Liver (tissue), 9 donors: ENCODE data around the gene RNU1-2. TPM values are rescaled to one million over a fixed set of nuclear protein-coding genes. Genes with fewer than 3 reads are reported as not detected.

Experiments
- DNase-seq: peaks from one replicate; pipeline ENCODE4 v3.0.0-alpha.2; 2017; ENCODE audit warnings: low spot score
- H3K27ac ChIP-seq, 2 donors: one replicate each; pipeline ENCODE4 v1.7.0; 2013; ENCODE audit warnings: inconsistent platforms in 2 of 2, low read length in 2 of 2, control low read depth in 1 of 2, low read depth in 1 of 2, mild to moderate bottlenecking in 1 of 2
- H3K27me3 ChIP-seq, 4 donors: one replicate each; pipeline versions ENCODE4 v1.6.1 to v1.7.0; 2013; ENCODE audit warnings: low read length in 3 of 4, inconsistent platforms in 1 of 4, mild to moderate bottlenecking in 1 of 4, moderate library complexity in 1 of 4; ENCODE audit not compliant: control insufficient read depth in 4 of 4, insufficient read depth in 4 of 4
- H3K36me3 ChIP-seq, 4 donors: one replicate each; pipeline versions ENCODE4 v1.6.1 to v1.7.0; 2013; ENCODE audit warnings: low read length in 3 of 4, mild to moderate bottlenecking in 3 of 4, low read depth in 1 of 4, moderate library complexity in 1 of 4; ENCODE audit not compliant: control insufficient read depth in 4 of 4, insufficient read depth in 3 of 4
- H3K4me1 ChIP-seq, 4 donors: one replicate each; pipeline versions ENCODE4 v1.6.1 to v1.7.0; 2013; ENCODE audit warnings: low read length in 3 of 4, mild to moderate bottlenecking in 3 of 4, moderate library complexity in 1 of 4; ENCODE audit not compliant: control insufficient read depth in 4 of 4, insufficient read depth in 4 of 4
- H3K4me3 ChIP-seq, 3 donors: one replicate each; pipeline versions ENCODE4 v1.6.1 to v1.7.0; 2013; ENCODE audit warnings: low read length in 3 of 3, control low read depth in 1 of 3, low read depth in 1 of 3, mild to moderate bottlenecking in 1 of 3
- H3K9ac ChIP-seq, 2 donors: one replicate each; pipeline ENCODE4 v1.7.0; 2013; ENCODE audit warnings: low read length in 2 of 2, mild to moderate bottlenecking in 2 of 2, moderate library complexity in 2 of 2, control low read depth in 1 of 2, low read depth in 1 of 2
- H3K9me3 ChIP-seq, 4 donors: one replicate each; pipeline versions ENCODE4 v1.6.1 to v1.7.0; 2013; ENCODE audit warnings: low read length in 3 of 4; ENCODE audit not compliant: control insufficient read depth in 4 of 4
- EGR1 ChIP-seq, 2 donors: IDR thresholded peaks; 2 replicates each; pipeline ENCODE4 v1.6.1; 2016 to 2018; ENCODE audit warnings: antibody characterized with exemption in 2 of 2, low read depth in 2 of 2
- FOXA1 ChIP-seq: IDR thresholded peaks from 2 replicates; pipeline ENCODE4 v1.6.1; 2016; ENCODE audit warnings: antibody characterized with exemption
- FOXA2 ChIP-seq: IDR thresholded peaks from 2 replicates; pipeline ENCODE4 v1.6.1; 2016; ENCODE audit warnings: antibody characterized with exemption
- GABPA ChIP-seq, 2 donors: IDR thresholded peaks in 1 of 2; conservative IDR thresholded peaks in 1 of 2; 2 replicates each; pipeline ENCODE4 v1.6.1; 2016; ENCODE audit warnings: antibody characterized with exemption in 2 of 2, mild to moderate bottlenecking in 1 of 2, moderate library complexity in 1 of 2
- HNF4A ChIP-seq, 2 donors: conservative IDR thresholded peaks; 2 replicates each; pipeline ENCODE4 v1.6.1; 2016; ENCODE audit warnings: antibody characterized with exemption in 2 of 2, mild to moderate bottlenecking in 2 of 2
- HNF4G ChIP-seq: IDR thresholded peaks from 2 replicates; pipeline ENCODE4 v1.6.1; 2016; ENCODE audit warnings: antibody characterized with exemption
- JUND ChIP-seq, 2 donors: IDR thresholded peaks; 2 replicates each; pipeline ENCODE4 v1.6.1; 2016; ENCODE audit warnings: antibody characterized with exemption in 2 of 2
- NR2F2 ChIP-seq: IDR thresholded peaks from 2 replicates; pipeline ENCODE4 v1.6.1; 2016; ENCODE audit warnings: antibody characterized with exemption
- RAD21 ChIP-seq, 2 donors: IDR thresholded peaks; 2 replicates each; pipeline ENCODE4 v1.6.1; 2016; ENCODE audit warnings: antibody characterized with exemption in 2 of 2, mild to moderate bottlenecking in 2 of 2
- RXRA ChIP-seq, 2 donors: IDR thresholded peaks; 2 replicates each; pipeline ENCODE4 v1.6.1; 2017 to 2018; ENCODE audit warnings: antibody characterized with exemption in 2 of 2, mild to moderate bottlenecking in 1 of 2
- SP1 ChIP-seq: IDR thresholded peaks from 2 replicates; pipeline ENCODE4 v1.6.1; 2018; ENCODE audit warnings: antibody characterized with exemption, mild to moderate bottlenecking
- TAF1 ChIP-seq: conservative IDR thresholded peaks from 2 replicates; pipeline ENCODE4 v1.6.1; 2016; ENCODE audit warnings: antibody characterized with exemption, mild to moderate bottlenecking
- YY1 ChIP-seq: IDR thresholded peaks from 2 replicates; pipeline ENCODE4 v1.6.1; 2016; ENCODE audit warnings: antibody characterized with exemption, mild to moderate bottlenecking
- WGBS: extraction: QIAGEN DNeasy Blood & Tissue Kit; methylation state at CpG from one replicate; pipeline ENCODE4 v1.1.7; 2013; 5-methylcytosine and 5-hydroxymethylcytosine counted together
- polyA plus RNA-seq, 2 donors: library from polyadenylated mRNA; stranded (reverse) in 1 of 2; unstranded in 1 of 2; fragments of 200-250 nt in 1 of 2; fragments of >200 nt in 1 of 2; fragmentation: Nextera tagmentation in 1 of 2; extraction: Ambion mirVana in 1 of 2; gene quantifications; one replicate each; pipeline versions ENCODE4 v1.2.1 to v1.2.3, GENCODE V29; 2013 to 2015
- total RNA-seq, 2 donors: library from RNA; depleted of rRNA; stranded (reverse); fragments of >200 nt; gene quantifications; one replicate each; pipeline ENCODE4 v1.2.3, GENCODE V29; 2014
- TF ChIP-seq, protein P1 (sequence below): IDR thresholded peaks from 2 replicates; pipeline ENCODE4 v1.6.1; 2016; ENCODE audit warnings: antibody characterized with exemption, mild to moderate bottlenecking
- TF ChIP-seq, protein P2 (sequence below): IDR thresholded peaks from 2 replicates; pipeline ENCODE4 v1.6.1; 2016; ENCODE audit warnings: antibody characterized with exemption
- TF ChIP-seq, protein P3 (sequence below): IDR thresholded peaks from 2 replicates; pipeline ENCODE4 v1.6.1; 2016; ENCODE audit warnings: antibody characterized with exemption
- TF ChIP-seq, protein P4 (sequence below): fragments of 150-350 bp; IDR thresholded peaks from 2 replicates; pipeline ENCODE4 v1.5.1; 2017; ENCODE audit warnings: improper control_type of control experiment, low read depth, low read length; ENCODE audit not compliant: missing input control
- TF ChIP-seq, protein P5 (sequence below): IDR thresholded peaks from 2 replicates; pipeline ENCODE4 v1.6.1; 2016; ENCODE audit warnings: antibody characterized with exemption
- donor health status: healthy.
- donor health status: healthy.
- donor health status: healthy.
- donor health status: healthy.
- donor health status: healthy.

Gene RNU1-2
- total and polyA plus RNA-seq, 4 donors: under 0.01 to 16.7 (median under 0.01) TPM; not detected in 1

DNA sequence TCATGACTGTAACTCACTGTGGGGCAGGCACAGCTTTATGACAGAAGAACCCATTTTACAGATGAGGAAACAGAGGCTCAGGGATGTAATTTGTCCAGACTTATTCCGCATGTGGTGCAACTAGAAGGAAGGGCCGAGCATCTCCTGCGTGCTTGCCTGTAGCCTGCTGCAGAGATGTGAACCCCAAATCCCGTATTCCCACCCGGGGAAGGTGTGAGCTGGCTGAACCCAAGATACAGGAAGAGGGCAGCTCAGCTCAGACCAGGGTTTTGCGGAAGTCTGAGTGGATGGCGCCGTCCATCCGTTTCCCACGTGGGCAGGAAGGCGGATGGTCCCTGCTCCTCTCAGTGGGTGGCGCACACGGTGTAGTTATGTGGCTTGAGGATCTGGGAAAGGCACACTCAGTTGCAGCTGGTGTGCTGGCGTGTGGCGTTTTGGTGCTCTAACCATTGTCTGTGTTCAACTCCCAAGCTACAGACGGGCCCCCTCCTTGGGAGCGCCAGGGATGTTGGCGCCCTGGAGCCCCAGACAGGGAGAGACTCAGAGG lies 27.2 kb downstream of the RNU1-2 start:
- H3K36me3 ChIP-seq: no peaks in the 10 kb centered on the region
- H3K4me1 ChIP-seq: peaks cover 0 to 7% (median under 1%) of the 10 kb centered on the region in 4 donors
- 81% methylated on average over 18 of the region's 18 CpGs for WGBS
- H3K27ac ChIP-seq: no peak overlapping the region
- DNase-seq: no peak
- TF ChIP-seq HNF4A (conservative IDR thresholded peaks at IDR 0.05) (no peak), FOXA1 (no peak), HNF4G (no peak), TAF1 (no peak), YY1 (no peak), RXRA (IDR thresholded peaks at IDR 0.05) (no peak), JUND (IDR thresholded peaks at IDR 0.05) (no peak), NR2F2 (no peak), GABPA (IDR thresholded peaks at IDR 0.05 in 1 of 2, conservative IDR thresholded peaks at IDR 0.05 in 1 of 2) (no peak), SP1 (no peak), FOXA2 (no peak), RAD21 (IDR thresholded peaks at IDR 0.05) (no peak), EGR1 (IDR thresholded peaks at IDR 0.05; ENCODE audit: low read depth in 2 of 2) (no peak)
- TF ChIP-seq, protein P1, sequence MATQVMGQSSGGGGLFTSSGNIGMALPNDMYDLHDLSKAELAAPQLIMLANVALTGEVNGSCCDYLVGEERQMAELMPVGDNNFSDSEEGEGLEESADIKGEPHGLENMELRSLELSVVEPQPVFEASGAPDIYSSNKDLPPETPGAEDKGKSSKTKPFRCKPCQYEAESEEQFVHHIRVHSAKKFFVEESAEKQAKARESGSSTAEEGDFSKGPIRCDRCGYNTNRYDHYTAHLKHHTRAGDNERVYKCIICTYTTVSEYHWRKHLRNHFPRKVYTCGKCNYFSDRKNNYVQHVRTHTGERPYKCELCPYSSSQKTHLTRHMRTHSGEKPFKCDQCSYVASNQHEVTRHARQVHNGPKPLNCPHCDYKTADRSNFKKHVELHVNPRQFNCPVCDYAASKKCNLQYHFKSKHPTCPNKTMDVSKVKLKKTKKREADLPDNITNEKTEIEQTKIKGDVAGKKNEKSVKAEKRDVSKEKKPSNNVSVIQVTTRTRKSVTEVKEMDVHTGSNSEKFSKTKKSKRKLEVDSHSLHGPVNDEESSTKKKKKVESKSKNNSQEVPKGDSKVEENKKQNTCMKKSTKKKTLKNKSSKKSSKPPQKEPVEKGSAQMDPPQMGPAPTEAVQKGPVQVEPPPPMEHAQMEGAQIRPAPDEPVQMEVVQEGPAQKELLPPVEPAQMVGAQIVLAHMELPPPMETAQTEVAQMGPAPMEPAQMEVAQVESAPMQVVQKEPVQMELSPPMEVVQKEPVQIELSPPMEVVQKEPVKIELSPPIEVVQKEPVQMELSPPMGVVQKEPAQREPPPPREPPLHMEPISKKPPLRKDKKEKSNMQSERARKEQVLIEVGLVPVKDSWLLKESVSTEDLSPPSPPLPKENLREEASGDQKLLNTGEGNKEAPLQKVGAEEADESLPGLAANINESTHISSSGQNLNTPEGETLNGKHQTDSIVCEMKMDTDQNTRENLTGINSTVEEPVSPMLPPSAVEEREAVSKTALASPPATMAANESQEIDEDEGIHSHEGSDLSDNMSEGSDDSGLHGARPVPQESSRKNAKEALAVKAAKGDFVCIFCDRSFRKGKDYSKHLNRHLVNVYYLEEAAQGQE: no peak
- TF ChIP-seq, protein P2, sequence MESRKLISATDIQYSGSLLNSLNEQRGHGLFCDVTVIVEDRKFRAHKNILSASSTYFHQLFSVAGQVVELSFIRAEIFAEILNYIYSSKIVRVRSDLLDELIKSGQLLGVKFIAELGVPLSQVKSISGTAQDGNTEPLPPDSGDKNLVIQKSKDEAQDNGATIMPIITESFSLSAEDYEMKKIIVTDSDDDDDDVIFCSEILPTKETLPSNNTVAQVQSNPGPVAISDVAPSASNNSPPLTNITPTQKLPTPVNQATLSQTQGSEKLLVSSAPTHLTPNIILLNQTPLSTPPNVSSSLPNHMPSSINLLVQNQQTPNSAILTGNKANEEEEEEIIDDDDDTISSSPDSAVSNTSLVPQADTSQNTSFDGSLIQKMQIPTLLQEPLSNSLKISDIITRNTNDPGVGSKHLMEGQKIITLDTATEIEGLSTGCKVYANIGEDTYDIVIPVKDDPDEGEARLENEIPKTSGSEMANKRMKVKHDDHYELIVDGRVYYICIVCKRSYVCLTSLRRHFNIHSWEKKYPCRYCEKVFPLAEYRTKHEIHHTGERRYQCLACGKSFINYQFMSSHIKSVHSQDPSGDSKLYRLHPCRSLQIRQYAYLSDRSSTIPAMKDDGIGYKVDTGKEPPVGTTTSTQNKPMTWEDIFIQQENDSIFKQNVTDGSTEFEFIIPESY: no peak
- TF ChIP-seq, protein P3, sequence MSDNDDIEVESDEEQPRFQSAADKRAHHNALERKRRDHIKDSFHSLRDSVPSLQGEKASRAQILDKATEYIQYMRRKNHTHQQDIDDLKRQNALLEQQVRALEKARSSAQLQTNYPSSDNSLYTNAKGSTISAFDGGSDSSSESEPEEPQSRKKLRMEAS: no peak
- TF ChIP-seq, protein P4, sequence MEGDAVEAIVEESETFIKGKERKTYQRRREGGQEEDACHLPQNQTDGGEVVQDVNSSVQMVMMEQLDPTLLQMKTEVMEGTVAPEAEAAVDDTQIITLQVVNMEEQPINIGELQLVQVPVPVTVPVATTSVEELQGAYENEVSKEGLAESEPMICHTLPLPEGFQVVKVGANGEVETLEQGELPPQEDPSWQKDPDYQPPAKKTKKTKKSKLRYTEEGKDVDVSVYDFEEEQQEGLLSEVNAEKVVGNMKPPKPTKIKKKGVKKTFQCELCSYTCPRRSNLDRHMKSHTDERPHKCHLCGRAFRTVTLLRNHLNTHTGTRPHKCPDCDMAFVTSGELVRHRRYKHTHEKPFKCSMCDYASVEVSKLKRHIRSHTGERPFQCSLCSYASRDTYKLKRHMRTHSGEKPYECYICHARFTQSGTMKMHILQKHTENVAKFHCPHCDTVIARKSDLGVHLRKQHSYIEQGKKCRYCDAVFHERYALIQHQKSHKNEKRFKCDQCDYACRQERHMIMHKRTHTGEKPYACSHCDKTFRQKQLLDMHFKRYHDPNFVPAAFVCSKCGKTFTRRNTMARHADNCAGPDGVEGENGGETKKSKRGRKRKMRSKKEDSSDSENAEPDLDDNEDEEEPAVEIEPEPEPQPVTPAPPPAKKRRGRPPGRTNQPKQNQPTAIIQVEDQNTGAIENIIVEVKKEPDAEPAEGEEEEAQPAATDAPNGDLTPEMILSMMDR: no peak
- TF ChIP-seq, protein P5, sequence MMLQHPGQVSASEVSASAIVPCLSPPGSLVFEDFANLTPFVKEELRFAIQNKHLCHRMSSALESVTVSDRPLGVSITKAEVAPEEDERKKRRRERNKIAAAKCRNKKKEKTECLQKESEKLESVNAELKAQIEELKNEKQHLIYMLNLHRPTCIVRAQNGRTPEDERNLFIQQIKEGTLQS: no peak
- H3K9ac ChIP-seq: no peak overlapping the region
- H3K9me3 ChIP-seq: no peaks in the 10 kb centered on the region
- H3K4me3 ChIP-seq: no peak overlapping the region
- no peaks in the 10 kb centered on the region for H3K27me3 ChIP-seq
